HepG2 (cell line): ENCODE results near the gene CDK13. TPM values are rescaled to one million over a fixed set of nuclear protein-coding genes. Genes with fewer than 3 reads are reported as not detected.

ENCODE experiments used
- ERF ChIP-seq: IDR thresholded peaks from 2 replicates; pipeline ENCODE4 v1.6.1; 2018; ENCODE audit warnings: missing biosample characterization, missing genetic modification reagents
- FOSL2 ChIP-seq: sonication (generic); formaldehyde crosslinking; IDR thresholded peaks from 2 replicates; pipeline ENCODE4 v1.4.0; 2020; ENCODE audit warnings: missing genetic modification reagents
- IKZF1 ChIP-seq: fragments of 450-650 bp; IDR thresholded peaks from 2 replicates; pipeline ENCODE4 v1.7.1; 2016
- JUN ChIP-seq: sonication (generic); formaldehyde crosslinking; IDR thresholded peaks from 2 replicates; pipeline ENCODE4 v1.4.0; 2020; ENCODE audit warnings: mild to moderate bottlenecking, missing genetic modification reagents
- KDM5A ChIP-seq: fragments of 200-600 bp; sonication (generic); IDR thresholded peaks from 2 replicates; pipeline ENCODE4 v1.7.0; 2018; ENCODE audit warnings: antibody characterized with exemption, mild to moderate bottlenecking, low read length, borderline replicate concordance
- MIER2 ChIP-seq: IDR thresholded peaks from 2 replicates; pipeline ENCODE4 v1.6.1; 2016; ENCODE audit warnings: missing biosample characterization, missing genetic modification reagents
- NFATC3 ChIP-seq: sonication (generic); formaldehyde crosslinking; IDR thresholded peaks from 2 replicates; pipeline ENCODE4 v1.5.1; 2020; ENCODE audit warnings: mild to moderate bottlenecking, missing genetic modification reagents
- NR2F1 ChIP-seq, 2 experiments: fragments of 450-650 bp in 1 of 2; formaldehyde crosslinking in 1 of 2; IDR thresholded peaks; 2 replicates each; pipeline versions ENCODE4 v1.5.0 to v1.6.1; 2016 to 2020; ENCODE audit warnings: mild to moderate bottlenecking in 1 of 2, missing compliant biosample characterization in 1 of 2, missing genetic modification reagents in 1 of 2, moderate library complexity in 1 of 2
- NR3C1 ChIP-seq: sonication (generic); formaldehyde crosslinking; IDR thresholded peaks from 2 replicates; pipeline ENCODE4 v1.4.0; 2020; ENCODE audit warnings: missing genetic modification reagents
- RAD51 ChIP-seq: fragments of 450-650 bp; IDR thresholded peaks from 2 replicates; pipeline ENCODE4 v1.6.1; 2016; ENCODE audit warnings: borderline replicate concordance
- REL ChIP-seq: sonication (generic); formaldehyde crosslinking; conservative IDR thresholded peaks from 2 replicates; pipeline ENCODE4 v1.8.0; 2022; ENCODE audit warnings: mild to moderate bottlenecking, missing genetic modification reagents, moderate library complexity
- SP5 ChIP-seq: IDR thresholded peaks from 2 replicates; pipeline ENCODE4 v1.6.1; 2016; ENCODE audit warnings: low read depth, borderline replicate concordance
- TEAD3 ChIP-seq: optimal IDR thresholded peaks from 2 replicates; pipeline ENCODE3; 2016; ENCODE audit warnings: borderline replicate concordance
- TSC22D2 ChIP-seq: sonication (generic); formaldehyde crosslinking; IDR thresholded peaks from 2 replicates; pipeline ENCODE4 v1.5.1; 2020; ENCODE audit warnings: missing genetic modification reagents, mild to moderate bottlenecking, borderline replicate concordance
- ZNF775 ChIP-seq: sonication (generic); formaldehyde crosslinking; IDR thresholded peaks from 2 replicates; pipeline ENCODE4 v1.4.0; 2020; ENCODE audit warnings: missing genetic modification reagents, mild to moderate bottlenecking, moderate library complexity, borderline replicate concordance
- ZSCAN21 ChIP-seq: sonication (generic); formaldehyde crosslinking; IDR thresholded peaks from 2 replicates; pipeline ENCODE4 v1.8.0; 2022; ENCODE audit warnings: mild to moderate bottlenecking, missing genetic modification reagents, moderate library complexity, borderline replicate concordance
- ZXDC ChIP-seq: sonication (generic); formaldehyde crosslinking; IDR thresholded peaks from 2 replicates; pipeline ENCODE4 v1.5.0; 2020; ENCODE audit warnings: mild to moderate bottlenecking, missing genetic modification reagents
- polyA plus RNA-seq, 8 experiments: library from polyadenylated mRNA; depleted of rRNA in 3 of 8; stranded (reverse) in 7 of 8; unstranded in 1 of 8; fragments of >200 nt; fragmentation: Illumina TruSeq in 4 of 8; extraction: Trizol in 4 of 8; gene quantifications; 2 replicates each; pipeline versions ENCODE4 v1.2.1 to v1.2.3, GENCODE V29; 2011 to 2016; ENCODE audit warnings: low read depth in 4 of 8, missing spikeins in 1 of 8, mixed read lengths in 1 of 8; ENCODE audit not compliant: insufficient read depth in 1 of 8
- total RNA-seq, 5 experiments: library from RNA; depleted of rRNA; stranded (reverse); fragments of >200 nt; fragmentation: Illumina TruSeq; extraction: Trizol; gene quantifications; 2 replicates each; pipeline ENCODE4 v1.2.3, GENCODE V29; 2016; ENCODE audit warnings: low read depth in 1 of 5
- TF ChIP-seq, protein P1 (sequence below): sonication (generic); formaldehyde crosslinking; IDR thresholded peaks from 2 replicates; pipeline ENCODE4 v1.5.1; 2020; ENCODE audit warnings: missing genetic modification reagents, mild to moderate bottlenecking, borderline replicate concordance
- TF ChIP-seq, protein P2 (sequence below): sonication (generic); formaldehyde crosslinking; IDR thresholded peaks from 2 replicates; pipeline ENCODE4 v1.4.0; 2020; ENCODE audit warnings: missing genetic modification reagents

CDK13 gene
- total and polyA plus RNA-seq, 2 of the 13 experiments (the other 11 are each of a cell fraction or from before 2014, with no cell fraction given), result 21.0 to 40.9 TPM

GRCh38 chr7:39948956-39949928, 814 bp upstream of the CDK13 start (continued):
- TF ChIP-seq NR3C1 (no peak), KDM5A (peak; percentile 79; the same call in 1 of the 2 replicates), MIER2 (CRISPR knock-in tag) (0 out of 2 replicates have a peak, but pooled peaks have one; percentile 31), TEAD3 (CRISPR knock-in tag) (peak; percentile 61), TSC22D2 (no peak; the same call in 1 of the 2 replicates), ZSCAN21 (CRISPR knock-in tag) (no peak; the same call in 1 of the 2 replicates), NFATC3 (CRISPR knock-in tag) (no peak), ZXDC (CRISPR knock-in tag) (no peak; the same call in 1 of the 2 replicates), NR2F1 (CRISPR knock-in tag; IDR thresholded peaks at IDR 0.05) (no peak), JUN (CRISPR knock-in tag) (no peak), REL (CRISPR knock-in tag) (peak; percentile 84), FOSL2 (CRISPR knock-in tag) (0 out of 2 replicates have a peak, but pooled peaks have one; percentile 20), ERF (peak; percentile 87), SP5 (CRISPR knock-in tag) (peak; percentile 49), IKZF1 (no peak), ZNF775 (CRISPR knock-in tag) (no peak), RAD51 (no peak)
- TF ChIP-seq, protein P1, sequence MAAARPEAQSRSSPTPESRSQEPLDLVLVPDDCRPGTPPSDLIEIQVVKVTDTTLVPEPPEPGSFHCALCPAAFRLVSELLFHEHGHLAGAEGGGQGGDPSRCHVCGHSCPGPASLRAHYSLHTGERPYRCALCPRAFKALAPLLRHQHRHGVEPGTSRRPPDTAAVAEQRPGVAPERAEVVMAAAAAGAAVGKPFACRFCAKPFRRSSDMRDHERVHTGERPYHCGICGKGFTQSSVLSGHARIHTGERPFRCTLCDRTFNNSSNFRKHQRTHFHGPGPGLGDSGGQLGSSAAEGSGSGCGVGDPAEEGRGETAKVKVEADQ (CRISPR knock-in tag), result no peak; the same call in 1 of the 2 replicates
- TF ChIP-seq, protein P2, sequence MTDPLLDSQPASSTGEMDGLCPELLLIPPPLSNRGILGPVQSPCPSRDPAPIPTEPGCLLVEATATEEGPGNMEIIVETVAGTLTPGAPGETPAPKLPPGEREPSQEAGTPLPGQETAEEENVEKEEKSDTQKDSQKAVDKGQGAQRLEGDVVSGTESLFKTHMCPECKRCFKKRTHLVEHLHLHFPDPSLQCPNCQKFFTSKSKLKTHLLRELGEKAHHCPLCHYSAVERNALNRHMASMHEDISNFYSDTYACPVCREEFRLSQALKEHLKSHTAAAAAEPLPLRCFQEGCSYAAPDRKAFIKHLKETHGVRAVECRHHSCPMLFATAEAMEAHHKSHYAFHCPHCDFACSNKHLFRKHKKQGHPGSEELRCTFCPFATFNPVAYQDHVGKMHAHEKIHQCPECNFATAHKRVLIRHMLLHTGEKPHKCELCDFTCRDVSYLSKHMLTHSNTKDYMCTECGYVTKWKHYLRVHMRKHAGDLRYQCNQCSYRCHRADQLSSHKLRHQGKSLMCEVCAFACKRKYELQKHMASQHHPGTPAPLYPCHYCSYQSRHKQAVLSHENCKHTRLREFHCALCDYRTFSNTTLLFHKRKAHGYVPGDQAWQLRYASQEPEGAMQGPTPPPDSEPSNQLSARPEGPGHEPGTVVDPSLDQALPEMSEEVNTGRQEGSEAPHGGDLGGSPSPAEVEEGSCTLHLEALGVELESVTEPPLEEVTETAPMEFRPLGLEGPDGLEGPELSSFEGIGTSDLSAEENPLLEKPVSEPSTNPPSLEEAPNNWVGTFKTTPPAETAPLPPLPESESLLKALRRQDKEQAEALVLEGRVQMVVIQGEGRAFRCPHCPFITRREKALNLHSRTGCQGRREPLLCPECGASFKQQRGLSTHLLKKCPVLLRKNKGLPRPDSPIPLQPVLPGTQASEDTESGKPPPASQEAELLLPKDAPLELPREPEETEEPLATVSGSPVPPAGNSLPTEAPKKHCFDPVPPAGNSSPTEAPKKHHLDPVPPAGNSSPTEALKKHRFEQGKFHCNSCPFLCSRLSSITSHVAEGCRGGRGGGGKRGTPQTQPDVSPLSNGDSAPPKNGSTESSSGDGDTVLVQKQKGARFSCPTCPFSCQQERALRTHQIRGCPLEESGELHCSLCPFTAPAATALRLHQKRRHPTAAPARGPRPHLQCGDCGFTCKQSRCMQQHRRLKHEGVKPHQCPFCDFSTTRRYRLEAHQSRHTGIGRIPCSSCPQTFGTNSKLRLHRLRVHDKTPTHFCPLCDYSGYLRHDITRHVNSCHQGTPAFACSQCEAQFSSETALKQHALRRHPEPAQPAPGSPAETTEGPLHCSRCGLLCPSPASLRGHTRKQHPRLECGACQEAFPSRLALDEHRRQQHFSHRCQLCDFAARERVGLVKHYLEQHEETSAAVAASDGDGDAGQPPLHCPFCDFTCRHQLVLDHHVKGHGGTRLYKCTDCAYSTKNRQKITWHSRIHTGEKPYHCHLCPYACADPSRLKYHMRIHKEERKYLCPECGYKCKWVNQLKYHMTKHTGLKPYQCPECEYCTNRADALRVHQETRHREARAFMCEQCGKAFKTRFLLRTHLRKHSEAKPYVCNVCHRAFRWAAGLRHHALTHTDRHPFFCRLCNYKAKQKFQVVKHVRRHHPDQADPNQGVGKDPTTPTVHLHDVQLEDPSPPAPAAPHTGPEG (CRISPR knock-in tag), result peak; percentile 79; the same call in 1 of the 2 replicates
